ENCODE results near the gene USP3. TPM values are rescaled to one million over a fixed set of nuclear protein-coding genes. Genes with fewer than 3 reads are reported as not detected.

USP3 gene
- total RNA-seq, 1 donor from 2014 or later: 39.5 TPM

GRCh38 chr15:63473007-63473748 is 31.2 kb upstream of the USP3 start:
- Histone ChIP-seq H3K4me1 (peaks cover 17% of the 10 kb centered on the region), H3K4me3 (no peak overlapping the region), H3K27me3 (no peaks in the 10 kb centered on the region), H3K9me3 (no peaks in the 10 kb centered on the region), H3K27ac (no peak overlapping the region), H3K36me3 (no peaks in the 10 kb centered on the region)
- no peak for DNase-seq (ENCODE audit: extremely low spot score in 2 of 2)
- TF ChIP-seq POLR2AphosphoS5 (IDR thresholded peaks at IDR 0.05; ENCODE audit: insufficient read depth in 1 of 2, low read depth in 1 of 2) (no peak), POLR2A (IDR thresholded peaks at IDR 0.05) (no peak), CTCF (IDR thresholded peaks at IDR 0.05) (no peak)
- intact Hi-C loops (cut with DNase I): no loop called here

- DNase-seq (ENCODE audit: extremely low spot score in 2 of 2): no peak
- H3K27me3 ChIP-seq: no peaks in the 10 kb centered on the region
- peak overlapping the region; percentile 14 for H3K27ac ChIP-seq
- no peaks in the 10 kb centered on the region for H3K36me3 ChIP-seq
- H3K4me1 ChIP-seq: peaks cover 17% of the 10 kb centered on the region
- intact Hi-C loops (cut with DNase I): no loop called here
- no peak overlapping the region for H3K4me3 ChIP-seq
- H3K9me3 ChIP-seq: no peaks in the 10 kb centered on the region
- no peak for TF ChIP-seq POLR2AphosphoS5 (IDR thresholded peaks at IDR 0.05; ENCODE audit: insufficient read depth in 1 of 2, low read depth in 1 of 2)
- TF ChIP-seq POLR2A (IDR thresholded peaks at IDR 0.05): no peak
- no peak for TF ChIP-seq CTCF (IDR thresholded peaks at IDR 0.05)
Observed at GRCh38 chr15:63473749-63473998, 30.7 kb upstream of the USP3 start.

GRCh38 chr15:63473999-63474809 is 30.2 kb upstream of the USP3 start:
- no peaks in the 10 kb centered on the region for H3K27me3 ChIP-seq
- DNase-seq (ENCODE audit: extremely low spot score in 2 of 2): no peak
- peak overlapping the region; percentile 14 for H3K27ac ChIP-seq
- H3K36me3 ChIP-seq: no peaks in the 10 kb centered on the region
- H3K4me1 ChIP-seq: peaks cover 17% of the 10 kb centered on the region
- no peak overlapping the region for H3K4me3 ChIP-seq
- intact Hi-C loops (cut with DNase I): no loop called here
- H3K9me3 ChIP-seq: no peaks in the 10 kb centered on the region
- no peak for TF ChIP-seq CTCF (IDR thresholded peaks at IDR 0.05)
- TF ChIP-seq POLR2AphosphoS5 (IDR thresholded peaks at IDR 0.05; ENCODE audit: insufficient read depth in 1 of 2, low read depth in 1 of 2): no peak

- DNase-seq (ENCODE audit: extremely low spot score in 2 of 2): no peak
- intact Hi-C loops (cut with DNase I): no loop called here
- no peak overlapping the region for H3K27ac ChIP-seq
- H3K4me1 ChIP-seq: peaks cover 17% of the 10 kb centered on the region
- TF ChIP-seq CTCF (IDR thresholded peaks at IDR 0.05) (no peak), POLR2A (IDR thresholded peaks at IDR 0.05) (no peak), POLR2AphosphoS5 (IDR thresholded peaks at IDR 0.05; ENCODE audit: insufficient read depth in 1 of 2, low read depth in 1 of 2) (no peak)
- no peak overlapping the region for H3K4me3 ChIP-seq
- H3K9me3 ChIP-seq: no peaks in the 10 kb centered on the region
- H3K27me3 ChIP-seq: no peaks in the 10 kb centered on the region
- no peaks in the 10 kb centered on the region for H3K36me3 ChIP-seq
Observed at GRCh38 chr15:63474810-63475316, 29.5 kb upstream of the USP3 start.

- intact Hi-C loops (cut with DNase I): no loop called here
- no peak overlapping the region for H3K4me3 ChIP-seq
- no peaks in the 10 kb centered on the region for H3K27me3 ChIP-seq
- H3K4me1 ChIP-seq: peaks cover 17% of the 10 kb centered on the region
- TF ChIP-seq POLR2AphosphoS5 (IDR thresholded peaks at IDR 0.05; ENCODE audit: insufficient read depth in 1 of 2, low read depth in 1 of 2) (no peak), POLR2A (IDR thresholded peaks at IDR 0.05) (no peak), CTCF (IDR thresholded peaks at IDR 0.05) (no peak)
- no peaks in the 10 kb centered on the region for H3K36me3 ChIP-seq
- H3K9me3 ChIP-seq: no peaks in the 10 kb centered on the region
- no peak for DNase-seq (ENCODE audit: extremely low spot score in 2 of 2)
- peak overlapping the region; percentile 44 for H3K27ac ChIP-seq
Observed at GRCh38 chr15:63475707-63476106, 28.7 kb upstream of the USP3 start.
